Measurements from ENCODE around the gene TCTN3.

GRCh38 chr10:95691281-95691680 is 2.4 kb downstream of the TCTN3 start:
- TF ChIP-seq, protein P1, sequence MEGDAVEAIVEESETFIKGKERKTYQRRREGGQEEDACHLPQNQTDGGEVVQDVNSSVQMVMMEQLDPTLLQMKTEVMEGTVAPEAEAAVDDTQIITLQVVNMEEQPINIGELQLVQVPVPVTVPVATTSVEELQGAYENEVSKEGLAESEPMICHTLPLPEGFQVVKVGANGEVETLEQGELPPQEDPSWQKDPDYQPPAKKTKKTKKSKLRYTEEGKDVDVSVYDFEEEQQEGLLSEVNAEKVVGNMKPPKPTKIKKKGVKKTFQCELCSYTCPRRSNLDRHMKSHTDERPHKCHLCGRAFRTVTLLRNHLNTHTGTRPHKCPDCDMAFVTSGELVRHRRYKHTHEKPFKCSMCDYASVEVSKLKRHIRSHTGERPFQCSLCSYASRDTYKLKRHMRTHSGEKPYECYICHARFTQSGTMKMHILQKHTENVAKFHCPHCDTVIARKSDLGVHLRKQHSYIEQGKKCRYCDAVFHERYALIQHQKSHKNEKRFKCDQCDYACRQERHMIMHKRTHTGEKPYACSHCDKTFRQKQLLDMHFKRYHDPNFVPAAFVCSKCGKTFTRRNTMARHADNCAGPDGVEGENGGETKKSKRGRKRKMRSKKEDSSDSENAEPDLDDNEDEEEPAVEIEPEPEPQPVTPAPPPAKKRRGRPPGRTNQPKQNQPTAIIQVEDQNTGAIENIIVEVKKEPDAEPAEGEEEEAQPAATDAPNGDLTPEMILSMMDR (IDR thresholded peaks at IDR 0.05 in 2 of 3, conservative IDR thresholded peaks at IDR 0.05 in 1 of 3; ENCODE audit: control insufficient read depth in 2 of 3, extremely low read depth in 1 of 3, insufficient read depth in 1 of 3, low read depth in 3 of 3, low read length in 3 of 3): no peak
- TF ChIP-seq ZBED1 (IDR thresholded peaks at IDR 0.05; ENCODE audit: borderline replicate concordance): no peak
- TF ChIP-seq CHD1 (IDR thresholded peaks at IDR 0.05; ENCODE audit: low read depth, low read length): no peak
- no peak for TF ChIP-seq TAF1 (IDR thresholded peaks at IDR 0.05; ENCODE audit: borderline replicate concordance, low read depth, low read length)
- TF ChIP-seq, protein P2, sequence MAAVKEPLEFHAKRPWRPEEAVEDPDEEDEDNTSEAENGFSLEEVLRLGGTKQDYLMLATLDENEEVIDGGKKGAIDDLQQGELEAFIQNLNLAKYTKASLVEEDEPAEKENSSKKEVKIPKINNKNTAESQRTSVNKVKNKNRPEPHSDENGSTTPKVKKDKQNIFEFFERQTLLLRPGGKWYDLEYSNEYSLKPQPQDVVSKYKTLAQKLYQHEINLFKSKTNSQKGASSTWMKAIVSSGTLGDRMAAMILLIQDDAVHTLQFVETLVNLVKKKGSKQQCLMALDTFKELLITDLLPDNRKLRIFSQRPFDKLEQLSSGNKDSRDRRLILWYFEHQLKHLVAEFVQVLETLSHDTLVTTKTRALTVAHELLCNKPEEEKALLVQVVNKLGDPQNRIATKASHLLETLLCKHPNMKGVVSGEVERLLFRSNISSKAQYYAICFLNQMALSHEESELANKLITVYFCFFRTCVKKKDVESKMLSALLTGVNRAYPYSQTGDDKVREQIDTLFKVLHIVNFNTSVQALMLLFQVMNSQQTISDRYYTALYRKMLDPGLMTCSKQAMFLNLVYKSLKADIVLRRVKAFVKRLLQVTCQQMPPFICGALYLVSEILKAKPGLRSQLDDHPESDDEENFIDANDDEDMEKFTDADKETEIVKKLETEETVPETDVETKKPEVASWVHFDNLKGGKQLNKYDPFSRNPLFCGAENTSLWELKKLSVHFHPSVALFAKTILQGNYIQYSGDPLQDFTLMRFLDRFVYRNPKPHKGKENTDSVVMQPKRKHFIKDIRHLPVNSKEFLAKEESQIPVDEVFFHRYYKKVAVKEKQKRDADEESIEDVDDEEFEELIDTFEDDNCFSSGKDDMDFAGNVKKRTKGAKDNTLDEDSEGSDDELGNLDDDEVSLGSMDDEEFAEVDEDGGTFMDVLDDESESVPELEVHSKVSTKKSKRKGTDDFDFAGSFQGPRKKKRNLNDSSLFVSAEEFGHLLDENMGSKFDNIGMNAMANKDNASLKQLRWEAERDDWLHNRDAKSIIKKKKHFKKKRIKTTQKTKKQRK (IDR thresholded peaks at IDR 0.05; ENCODE audit: low read depth, low read length): no peak
- no peak for TF ChIP-seq RAD21 (IDR thresholded peaks at IDR 0.05; ENCODE audit: insufficient read depth, low read depth, low read length)
- TF ChIP-seq, protein P3, sequence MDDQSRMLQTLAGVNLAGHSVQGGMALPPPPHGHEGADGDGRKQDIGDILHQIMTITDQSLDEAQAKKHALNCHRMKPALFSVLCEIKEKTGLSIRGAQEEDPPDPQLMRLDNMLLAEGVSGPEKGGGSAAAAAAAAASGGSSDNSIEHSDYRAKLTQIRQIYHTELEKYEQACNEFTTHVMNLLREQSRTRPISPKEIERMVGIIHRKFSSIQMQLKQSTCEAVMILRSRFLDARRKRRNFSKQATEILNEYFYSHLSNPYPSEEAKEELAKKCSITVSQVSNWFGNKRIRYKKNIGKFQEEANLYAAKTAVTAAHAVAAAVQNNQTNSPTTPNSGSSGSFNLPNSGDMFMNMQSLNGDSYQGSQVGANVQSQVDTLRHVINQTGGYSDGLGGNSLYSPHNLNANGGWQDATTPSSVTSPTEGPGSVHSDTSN (IDR thresholded peaks at IDR 0.05; ENCODE audit: insufficient replicate concordance, low read depth, low read length): no peak
- TF ChIP-seq, protein P4, sequence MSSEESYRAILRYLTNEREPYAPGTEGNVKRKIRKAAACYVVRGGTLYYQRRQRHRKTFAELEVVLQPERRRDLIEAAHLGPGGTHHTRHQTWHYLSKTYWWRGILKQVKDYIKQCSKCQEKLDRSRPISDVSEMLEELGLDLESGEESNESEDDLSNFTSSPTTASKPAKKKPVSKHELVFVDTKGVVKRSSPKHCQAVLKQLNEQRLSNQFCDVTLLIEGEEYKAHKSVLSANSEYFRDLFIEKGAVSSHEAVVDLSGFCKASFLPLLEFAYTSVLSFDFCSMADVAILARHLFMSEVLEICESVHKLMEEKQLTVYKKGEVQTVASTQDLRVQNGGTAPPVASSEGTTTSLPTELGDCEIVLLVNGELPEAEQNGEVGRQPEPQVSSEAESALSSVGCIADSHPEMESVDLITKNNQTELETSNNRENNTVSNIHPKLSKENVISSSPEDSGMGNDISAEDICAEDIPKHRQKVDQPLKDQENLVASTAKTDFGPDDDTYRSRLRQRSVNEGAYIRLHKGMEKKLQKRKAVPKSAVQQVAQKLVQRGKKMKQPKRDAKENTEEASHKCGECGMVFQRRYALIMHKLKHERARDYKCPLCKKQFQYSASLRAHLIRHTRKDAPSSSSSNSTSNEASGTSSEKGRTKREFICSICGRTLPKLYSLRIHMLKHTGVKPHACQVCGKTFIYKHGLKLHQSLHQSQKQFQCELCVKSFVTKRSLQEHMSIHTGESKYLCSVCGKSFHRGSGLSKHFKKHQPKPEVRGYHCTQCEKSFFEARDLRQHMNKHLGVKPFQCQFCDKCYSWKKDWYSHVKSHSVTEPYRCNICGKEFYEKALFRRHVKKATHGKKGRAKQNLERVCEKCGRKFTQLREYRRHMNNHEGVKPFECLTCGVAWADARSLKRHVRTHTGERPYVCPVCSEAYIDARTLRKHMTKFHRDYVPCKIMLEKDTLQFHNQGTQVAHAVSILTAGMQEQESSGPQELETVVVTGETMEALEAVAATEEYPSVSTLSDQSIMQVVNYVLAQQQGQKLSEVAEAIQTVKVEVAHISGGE (CRISPR knock-in tag; IDR thresholded peaks at IDR 0.05): no peak
- TF ChIP-seq GABPA (IDR thresholded peaks at IDR 0.05; ENCODE audit: low read depth): no peak
- no peak for TF ChIP-seq KLF5 (IDR thresholded peaks at IDR 0.05; ENCODE audit: partially characterized antibody)
- no peak for TF ChIP-seq EGR1 (IDR thresholded peaks at IDR 0.05; ENCODE audit: borderline replicate concordance in 1 of 2, low read depth in 2 of 2, low read length in 2 of 2)
- TF ChIP-seq POLR2AphosphoS2 (IDR thresholded peaks at IDR 0.05; ENCODE audit: low read depth, low read length): no peak

Data from GM12878 (cell line).